ENCODE measurements around the gene RHOT2. TPM values are rescaled to one million over a fixed set of nuclear protein-coding genes. Genes with fewer than 3 reads are reported as not detected.

Gene RHOT2
- total and polyA plus RNA-seq, 2 of the 8 experiments (the other 6 are each of a cell fraction or from before 2014, with no cell fraction given): 149 to 194 TPM

DNA sequence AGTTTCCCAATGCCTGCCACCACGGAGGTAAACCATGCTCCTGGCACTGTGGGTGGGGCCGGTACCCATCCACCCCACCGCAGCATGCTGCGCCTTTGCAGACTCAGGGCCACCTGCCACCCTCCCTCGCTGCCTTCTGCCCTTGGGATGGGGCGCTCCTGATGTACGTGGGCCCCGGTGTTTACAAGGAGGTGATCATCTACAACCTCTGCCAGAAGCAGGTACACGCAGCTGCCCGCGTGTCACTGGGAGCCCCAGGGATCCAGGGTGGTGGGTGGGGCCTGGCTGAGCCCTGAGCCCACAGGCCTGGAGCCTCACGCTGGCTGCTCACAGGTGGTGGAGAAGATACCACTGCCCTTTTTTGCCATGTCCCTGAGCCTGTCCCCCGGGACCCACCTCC is 1.4 kb upstream of the RHOT2 start:
- no peak overlapping the region for H3K14ac ChIP-seq (ENCODE audit: insufficient read length)
- ChIA-PET CTCF (ENCODE audit: partially characterized antibody) (interaction anchor here (1.3 to 12.0 kb wide), 6 partner anchors 12 to 90 kb away, joined by 3 to 104 read pairs (median 8); partner anchors contain the start of genes JMJD8, WDR24 and WDR90), POLR2A (ENCODE audit: partially characterized antibody) (interaction anchor here (1.0 to 17.4 kb wide), 6 partner anchors 8 to 90 kb away, joined by 3 to 214 read pairs (median 5); partner anchors contain the start of genes JMJD8, RHBDL1, STUB1 and WFIKKN1)
- no peak overlapping the region for H3K4ac ChIP-seq (replicated peaks; ENCODE audit: insufficient read length, low read depth, low read length)
- H2BK12ac ChIP-seq (ENCODE audit: low read depth, low read length): no peak overlapping the region
- DNase-seq (ENCODE audit: low read depth in 1 of 2, low spot score in 2 of 2) (no peak), FAIRE-seq (no peak)
- no peak overlapping the region for H3K9ac ChIP-seq (replicated peaks in 1 of 4; ENCODE audit: extremely low read depth in 1 of 4, low read depth in 3 of 4, low read length in 3 of 4)
- H3K27ac ChIP-seq (ENCODE audit: low read depth, low read length): no peak overlapping the region
- no peaks in the 10 kb centered on the region for H3K9me3 ChIP-seq (ENCODE audit: insufficient read depth in 2 of 2, low read depth in 1 of 2, low read length in 1 of 2)
- no peak overlapping the region for H4K5ac ChIP-seq (ENCODE audit: insufficient read length, low read depth, low read length)
- H4K91ac ChIP-seq (replicated peaks; ENCODE audit: insufficient read length, low read length): no peak overlapping the region
- H3K79me1 ChIP-seq (ENCODE audit: low read depth, low read length): peaks cover 13% of the 10 kb centered on the region
- H2BK120ac ChIP-seq (replicated peaks; ENCODE audit: low read depth, low read length): no peak overlapping the region
- no peak overlapping the region for H2AK5ac ChIP-seq (ENCODE audit: low read depth, low read length)
- H3K56ac ChIP-seq (replicated peaks; ENCODE audit: insufficient read length, low read depth, low read length): no peak overlapping the region
- 92% methylated on average over 13 of the region's 13 CpGs; no CpG with 5 or more reads in 1 of the 2 experiments for WGBS, 2 experiments (ENCODE audit: extremely low coverage in 1 of 2, insufficient coverage in 1 of 2, insufficient read length in 1 of 2, insufficient replicate concordance in 2 of 2, low coverage in 1 of 2, low lambda C conversion rate in 2 of 2, missing lambda C conversion rate in 1 of 2)
- no peaks in the 10 kb centered on the region for H3K27me3 ChIP-seq (replicated peaks in 1 of 4; ENCODE audit: control insufficient read depth in 3 of 4, extremely low read depth in 1 of 4, insufficient read depth in 3 of 4, low read length in 3 of 4)
- H3K36me3 ChIP-seq (ENCODE audit: control insufficient read depth in 2 of 4, insufficient read depth in 4 of 4, low read length in 3 of 4): peaks cover 5 to 23% (median 19%) of the 10 kb centered on the region in 4 experiments; a peak in 6 of 8 replicates
- no peak overlapping the region for H3K4me2 ChIP-seq (ENCODE audit: insufficient read depth in 1 of 2, low read depth in 2 of 2, low read length in 2 of 2)
- H3K79me2 ChIP-seq (ENCODE audit: control insufficient read depth in 1 of 2, insufficient read depth in 2 of 2, low read length in 2 of 2): peaks cover 0 to 13% of the 10 kb centered on the region in 2 experiments; a peak in 1 of 4 replicates
- H4K8ac ChIP-seq (ENCODE audit: extremely low read depth, insufficient read depth, low read length): no peak overlapping the region
- H3K23me2 ChIP-seq (ENCODE audit: low read depth, low read length): peaks cover 5% of the 10 kb centered on the region; the same call in 1 of the 2 replicates
- no peak overlapping the region for H2BK20ac ChIP-seq (ENCODE audit: low read length)
- no peak overlapping the region for H2BK5ac ChIP-seq (ENCODE audit: low read depth, low read length)
- H3K4me1 ChIP-seq (replicated peaks in 1 of 4; ENCODE audit: control insufficient read depth in 3 of 4, insufficient read depth in 4 of 4, low read length in 3 of 4): peaks cover 0 to 8% (median 5%) of the 10 kb centered on the region in 4 experiments; a peak in 5 of 7 replicates
- no peak overlapping the region for H3K23ac ChIP-seq (ENCODE audit: insufficient read length)
- no peak overlapping the region for H3K18ac ChIP-seq (ENCODE audit: extremely low read depth, low read length)
- H4K20me1 ChIP-seq (replicated peaks in 1 of 2; ENCODE audit: control insufficient read depth in 1 of 2, insufficient read depth in 2 of 2, low read length in 2 of 2): peaks cover 3 to 15% of the 10 kb centered on the region in 2 experiments
- no peak overlapping the region for H3K4me3 ChIP-seq (ENCODE audit: extremely low read depth in 1 of 4, insufficient read depth in 2 of 4, low read depth in 3 of 4, low read length in 4 of 4)
- no peak overlapping the region for H2BK15ac ChIP-seq (ENCODE audit: low read length)
- no peak overlapping the region for H2AFZ ChIP-seq (ENCODE audit: low read length)
- TF ChIP-seq EP300 (IDR thresholded peaks at IDR 0.05; ENCODE audit: borderline replicate concordance in 1 of 2, low read depth in 2 of 2, low read length in 2 of 2) (no peak), RFX5 (IDR thresholded peaks at IDR 0.05; ENCODE audit: borderline replicate concordance, low read depth, low read length) (no peak), CBX5 (IDR thresholded peaks at IDR 0.05; ENCODE audit: low read depth, low read length) (no peak), CBX8 (IDR thresholded peaks at IDR 0.05; ENCODE audit: borderline replicate concordance, low read depth, low read length) (no peak), POU5F1 (IDR thresholded peaks at IDR 0.05; ENCODE audit: low read depth, low read length) (no peak), EGR1 (IDR thresholded peaks at IDR 0.05; ENCODE audit: borderline replicate concordance, low read depth, low read length) (no peak), YY1 (IDR thresholded peaks at IDR 0.05; ENCODE audit: low read depth, low read length) (no peak), POLR2AphosphoS5 (IDR thresholded peaks at IDR 0.05; ENCODE audit: low read depth, low read length) (no peak)
- TF ChIP-seq, protein P1, sequence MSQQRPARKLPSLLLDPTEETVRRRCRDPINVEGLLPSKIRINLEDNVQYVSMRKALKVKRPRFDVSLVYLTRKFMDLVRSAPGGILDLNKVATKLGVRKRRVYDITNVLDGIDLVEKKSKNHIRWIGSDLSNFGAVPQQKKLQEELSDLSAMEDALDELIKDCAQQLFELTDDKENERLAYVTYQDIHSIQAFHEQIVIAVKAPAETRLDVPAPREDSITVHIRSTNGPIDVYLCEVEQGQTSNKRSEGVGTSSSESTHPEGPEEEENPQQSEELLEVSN (IDR thresholded peaks at IDR 0.05): no peak
- TF ChIP-seq, protein P2, sequence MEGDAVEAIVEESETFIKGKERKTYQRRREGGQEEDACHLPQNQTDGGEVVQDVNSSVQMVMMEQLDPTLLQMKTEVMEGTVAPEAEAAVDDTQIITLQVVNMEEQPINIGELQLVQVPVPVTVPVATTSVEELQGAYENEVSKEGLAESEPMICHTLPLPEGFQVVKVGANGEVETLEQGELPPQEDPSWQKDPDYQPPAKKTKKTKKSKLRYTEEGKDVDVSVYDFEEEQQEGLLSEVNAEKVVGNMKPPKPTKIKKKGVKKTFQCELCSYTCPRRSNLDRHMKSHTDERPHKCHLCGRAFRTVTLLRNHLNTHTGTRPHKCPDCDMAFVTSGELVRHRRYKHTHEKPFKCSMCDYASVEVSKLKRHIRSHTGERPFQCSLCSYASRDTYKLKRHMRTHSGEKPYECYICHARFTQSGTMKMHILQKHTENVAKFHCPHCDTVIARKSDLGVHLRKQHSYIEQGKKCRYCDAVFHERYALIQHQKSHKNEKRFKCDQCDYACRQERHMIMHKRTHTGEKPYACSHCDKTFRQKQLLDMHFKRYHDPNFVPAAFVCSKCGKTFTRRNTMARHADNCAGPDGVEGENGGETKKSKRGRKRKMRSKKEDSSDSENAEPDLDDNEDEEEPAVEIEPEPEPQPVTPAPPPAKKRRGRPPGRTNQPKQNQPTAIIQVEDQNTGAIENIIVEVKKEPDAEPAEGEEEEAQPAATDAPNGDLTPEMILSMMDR (IDR thresholded peaks at IDR 0.05; ENCODE audit: control extremely low read depth in 1 of 3, insufficient read depth in 1 of 3, low read depth in 1 of 3, low read length in 3 of 3): no peak

Measured in H1 (cell line).